HG03439 (cell line): ENCODE data around the gene HADHA.
"Not testable (repeated sequence)": the region's sequence is repeated elsewhere in the genome, so short reads cannot be mapped to it uniquely, and the experiment has no call there.

ENCODE experiments used
- ATAC-seq: cut with Tn5 transposase; IDR thresholded peaks from one replicate; pipeline ENCODE4 v1.9.1; 2021; ENCODE audit warnings: mild to moderate bottlenecking, moderate library complexity; ENCODE audit not compliant: unreplicated experiment

HADHA gene

GRCh38 chr2:26176279-26176615, 68.2 kb downstream of the HADHA start:
- ATAC-seq = no peak

- no peak for ATAC-seq
Observed at GRCh38 chr2:26175466-26176278, 68.8 kb downstream of the HADHA start.

GRCh38 chr2:26174691-26175465, 69.6 kb downstream of the HADHA start:
- no peak for ATAC-seq

- ATAC-seq = no peak
Observed at GRCh38 chr2:26173776-26174482, 70.5 kb downstream of the HADHA start.

GRCh38 chr2:26172871-26173775, 71.3 kb downstream of the HADHA start, which contains the start of gene GAREM2:
TSS of gene GAREM2 (plus strand) at chr2:26173088. CDS start at chr2:26173221, 133 bp downstream.
- no peak for ATAC-seq

GRCh38 chr2:26172189-26172870, 72.1 kb downstream of the HADHA start:
- no peak for ATAC-seq

GRCh38 chr2:26170795-26171194, 73.6 kb downstream of the HADHA start:
- no peak for ATAC-seq

GRCh38 chr2:26169681-26170414, 74.6 kb downstream of the HADHA start:
- ATAC-seq = no peak

- ATAC-seq = no peak
Observed at GRCh38 chr2:26169226-26169625, 75.2 kb downstream of the HADHA start.

GRCh38 chr2:26168785-26169184, 75.6 kb downstream of the HADHA start:
- ATAC-seq = no peak

- not testable (repeated sequence) for ATAC-seq
Observed at GRCh38 chr2:26166541-26166940, 77.9 kb downstream of the HADHA start.

- no peak for ATAC-seq
Observed at GRCh38 chr2:26165403-26165802, 79.0 kb downstream of the HADHA start.

GRCh38 chr2:26164641-26165211, 79.7 kb downstream of the HADHA start:
- no peak for ATAC-seq

- ATAC-seq = no peak
Observed at GRCh38 chr2:26164231-26164630, 80.2 kb downstream of the HADHA start.

- ATAC-seq = no peak
Observed at GRCh38 chr2:26162963-26163362, 81.5 kb downstream of the HADHA start.

- ATAC-seq = no peak
Observed at GRCh38 chr2:26161926-26162325, 82.5 kb downstream of the HADHA start.

- ATAC-seq = no peak
Observed at GRCh38 chr2:26157580-26157979, 86.9 kb downstream of the HADHA start.

GRCh38 chr2:26150243-26150642, 94.2 kb downstream of the HADHA start:
- ATAC-seq = no peak

GRCh38 chr2:26148501-26148900, 95.9 kb downstream of the HADHA start:
- ATAC-seq = no peak
